GM12878 (cell line): ENCODE data around the gene OR51I2. TPM values are rescaled to one million over a fixed set of nuclear protein-coding genes. Genes with fewer than 3 reads are reported as not detected.
A peak's percentile ranks its signal among the peaks of the same experiment; 100 is the strongest.

Source experiments
- ATAC-seq: fragments of 200-7000 bp; cut with Tn5 transposase; 3 replicates; pipeline ENCODE4 v1.9.1; 2020; ENCODE audit warnings: mild to moderate bottlenecking, moderate library complexity
- BruUV-seq: library from RNA; stranded (reverse); fragments of 400-500 nt; replicated peaks from 2 replicates; lab custom pipeline; 2021; lab: Mats Ljungman, UMichigan
- CTCF ChIA-PET: fragments of 300-600 bp; sonication (Branson Sonifier 250); formaldehyde crosslinking; extraction: SDS; loops from one replicate; lab custom pipeline; 2021; ENCODE audit warnings: inconsistent platforms; lab: Yijun Ruan, JAX
- POLR2A ChIA-PET: fragments of 350-600 bp; formaldehyde crosslinking; extraction: SDS; loops from one replicate; lab custom pipeline; 2021; ENCODE audit warnings: inconsistent platforms; lab: Charles Lee
- RAD21 ChIA-PET: fragments of 300-600 bp; sonication (Branson Sonifier 250); formaldehyde crosslinking; loops from one replicate; lab custom pipeline; 2023; ENCODE audit warnings: antibody characterized with exemption; ENCODE audit not compliant: unreplicated experiment; lab: Charles Lee
- SMC1A ChIA-PET: fragments of 300-600 bp; sonication (Branson Sonifier 250); formaldehyde crosslinking; loops from one replicate; lab custom pipeline; 2023; ENCODE audit not compliant: unreplicated experiment, uncharacterized antibody; lab: Charles Lee
- DNase-seq: peaks from one replicate; pipeline ENCODE4 v3.0.0-alpha.2; 2011; ENCODE audit warnings: low read depth, low spot score
- FAIRE-seq: peaks from 3 replicates; lab custom pipeline; 2011; peaks lifted over from hg19 to GRCh38; lab: Jason Lieb, UNC
- H2AFZ ChIP-seq: 2 replicates; pipeline ENCODE4 v1.6.0; 2011; ENCODE audit warnings: low read depth, low read length, control low read depth; ENCODE audit not compliant: control insufficient read depth
- H3K27ac ChIP-seq: 2 replicates; pipeline ENCODE4 v1.5.1; 2011; ENCODE audit warnings: control low read depth; ENCODE audit not compliant: control insufficient read depth, insufficient read depth
- H3K27me3 ChIP-seq, 2 experiments: replicated peaks in 1 of 2; 2 replicates each; pipeline versions ENCODE4 v1.6.0 to v1.6.1; 2011; ENCODE audit warnings: low read length in 1 of 2; ENCODE audit not compliant: control insufficient read depth in 2 of 2, insufficient read depth in 2 of 2
- H3K36me3 ChIP-seq, 2 experiments: 2 replicates each; pipeline ENCODE4 v1.5.1; 2011; ENCODE audit warnings: low read length in 1 of 2; ENCODE audit not compliant: control insufficient read depth in 2 of 2, insufficient read depth in 2 of 2
- H3K4me1 ChIP-seq: 2 replicates; pipeline ENCODE4 v1.6.1; 2011; ENCODE audit warnings: mild to moderate bottlenecking, low read length, moderate library complexity, mixed read lengths; ENCODE audit not compliant: control insufficient read depth, insufficient read depth
- H3K4me2 ChIP-seq: 2 replicates; pipeline ENCODE4 v1.6.0; 2011; ENCODE audit warnings: control low read depth; ENCODE audit not compliant: control insufficient read depth, insufficient read depth
- H3K4me3 ChIP-seq: fragments of 200-600 bp; sonication (generic); 2 replicates; pipeline ENCODE4 v1.5.1; 2016
- H3K79me2 ChIP-seq: 2 replicates; pipeline ENCODE4 v1.6.0; 2011; ENCODE audit warnings: low read length; ENCODE audit not compliant: control insufficient read depth, insufficient read depth
- H3K9ac ChIP-seq: 2 replicates; pipeline ENCODE4 v1.8.0; 2011; ENCODE audit warnings: low read length, control low read depth, mixed read lengths; ENCODE audit not compliant: control insufficient read depth, insufficient read depth
- H3K9me3 ChIP-seq: replicated peaks from 3 replicates; pipeline ENCODE4 v1.5.1; 2011; ENCODE audit warnings: mild to moderate bottlenecking, low read length; ENCODE audit not compliant: control insufficient read depth, insufficient read depth
- H4K20me1 ChIP-seq: 2 replicates; pipeline ENCODE4 v1.6.0; 2011; ENCODE audit not compliant: control insufficient read depth, insufficient read depth
- MTA2 ChIP-seq: fragments of 450-650 bp; IDR thresholded peaks from 2 replicates; pipeline ENCODE4 v1.6.1; 2016; ENCODE audit warnings: low read depth, mild to moderate bottlenecking, moderate library complexity
- MXI1 ChIP-seq: fragments of 150-350 bp; IDR thresholded peaks from 2 replicates; pipeline ENCODE4 v1.6.1; 2011; ENCODE audit warnings: low read depth, mild to moderate bottlenecking, inconsistent platforms, low read length, improper control_type of control experiment
- RCOR1 ChIP-seq: conservative IDR thresholded peaks from 2 replicates; pipeline ENCODE4 v1.6.1; 2012; ENCODE audit warnings: low read depth, low read length, improper control_type of control experiment
- SKIL ChIP-seq: fragments of 450-650 bp; IDR thresholded peaks from 2 replicates; pipeline ENCODE4 v1.6.1; 2017; ENCODE audit warnings: mild to moderate bottlenecking, low read depth, inconsistent platforms; ENCODE audit not compliant: poor library complexity, severe bottlenecking
- SP1 ChIP-seq: IDR thresholded peaks from one replicate; pipeline ENCODE4 v1.6.1; 2011; ENCODE audit warnings: low read depth, low read length
- SPI1 ChIP-seq: IDR thresholded peaks from 2 replicates; pipeline ENCODE4 v1.6.1; 2011; ENCODE audit warnings: low read depth, mild to moderate bottlenecking, low read length, moderate library complexity, borderline replicate concordance; ENCODE audit not compliant: insufficient read depth
- ZZZ3 ChIP-seq: IDR thresholded peaks from 2 replicates; pipeline ENCODE4 v1.6.1; 2011; ENCODE audit warnings: low read depth; ENCODE audit not compliant: control insufficient read depth, insufficient read length
- WGBS: methylation state at CpG from one replicate; pipeline ENCODE4 v1.1.6; 2016; ENCODE audit warnings: low lambda C conversion rate; ENCODE audit not compliant: insufficient replicate concordance, insufficient coverage; ENCODE audit errors: missing lambda C conversion rate; 5-methylcytosine and 5-hydroxymethylcytosine counted together
- in situ Hi-C: fragments of 300-500 bp; cut with MboI; formaldehyde crosslinking; loops from 9 replicates; pipeline ENCODE4 v1.14.3; 2018; ENCODE audit warnings: mixed read lengths
- intact Hi-C: fragments of 100-400 bp; cut with micrococcal nuclease; formaldehyde crosslinking; loops from one replicate; pipeline ENCODE4 v1.14.2; 2022; ENCODE audit not compliant: unreplicated experiment
- polyA plus RNA-seq, 11 experiments: library from polyadenylated mRNA; depleted of rRNA in 4 of 11; unstranded in 6 of 11; stranded (reverse) in 5 of 11; fragments of >200 nt; fragmentation: Nextera tagmentation in 4 of 11; fragmentation: Illumina TruSeq in 1 of 11; extraction: Ambion mirVana in 4 of 11; extraction: Trizol in 1 of 11; gene quantifications; 1 replicate in 1 of 11; 2 replicates in 10 of 11; pipeline versions ENCODE4 v1.2.1 to v1.2.3, GENCODE V29; 2011 to 2016; ENCODE audit warnings: inconsistent platforms in 2 of 11, missing spikeins in 2 of 11, low read depth in 1 of 11
- total RNA-seq, 4 experiments: library from RNA; depleted of rRNA in 3 of 4; stranded (reverse); fragments of >200 nt in 3 of 4; fragmentation: Illumina TruSeq in 1 of 4; extraction: Trizol in 1 of 4; gene quantifications; 2 replicates each; pipeline versions ENCODE4 v1.2.1 to v1.2.3, GENCODE V29; 2013 to 2021
- TF ChIP-seq, protein P1 (sequence below): fragments of 450-650 bp; IDR thresholded peaks from 2 replicates; pipeline ENCODE4 v1.6.1; 2017; ENCODE audit warnings: mild to moderate bottlenecking, moderate library complexity

The OR51I2 gene
- total and polyA plus RNA-seq, 10 of the 15 experiments (the other 5 are each of a cell fraction or from before 2014, with no cell fraction given) = not detected

- RAD21 ChIA-PET = interaction anchor here (0.9 to 1.3 kb wide), 2 partner anchors 15 to 19 kb away, joined by 3 to 4 read pairs; no protein-coding TSS in a partner anchor
- no peak for FAIRE-seq
- intact Hi-C loops = no loop called here
- POLR2A ChIA-PET = interaction anchor here (0.5 kb wide), 1 partner anchor 61 kb away, joined by 3 read pairs; no protein-coding TSS in a partner anchor
- WGBS = 65% methylated on average over 3 of the region's 3 CpGs
- Histone ChIP-seq H4K20me1 (no peaks in the 10 kb centered on the region), H3K4me2 (no peak overlapping the region), H3K4me3 (no peak overlapping the region), H3K79me2 (no peaks in the 10 kb centered on the region), H3K4me1 (no peaks in the 10 kb centered on the region), H2AFZ (no peak overlapping the region), H3K27ac (no peak overlapping the region), H3K9ac (no peak overlapping the region), H3K36me3 (no peaks in the 10 kb centered on the region), H3K9me3 (no peaks in the 10 kb centered on the region), H3K27me3 (no peaks in the 10 kb centered on the region; a peak in 1 of 4 replicates)
- no TSS peak for BruUV-seq
- SMC1A ChIA-PET = interaction anchor here (0.8 to 1.2 kb wide), 3 partner anchors 14 to 20 kb away, joined by 3 to 4 read pairs (median 4); no protein-coding TSS in a partner anchor
- ATAC-seq = peak; percentile 57
- CTCF ChIA-PET = interaction anchor here (0.7 to 1.4 kb wide), 2 partner anchors 10 to 233 kb away, joined by 3 to 4 read pairs; no protein-coding TSS in a partner anchor
- DNase-seq = no peak
- TF ChIP-seq SPI1 (peak; percentile 28; the same call in 1 of the 2 replicates), SP1 (no peak), MTA2 (peak; percentile 56; the same call in 1 of the 2 replicates)
- in situ Hi-C loops = no loop called here
Measured at GRCh38 chr11:5486003-5486402, 36.9 kb downstream of the OR51I2 start.

GRCh38 chr11:5486421-5486820 is 37.3 kb downstream of the OR51I2 start:
- Histone ChIP-seq H3K9ac (no peak overlapping the region), H3K4me2 (no peak overlapping the region), H4K20me1 (no peaks in the 10 kb centered on the region), H3K36me3 (no peaks in the 10 kb centered on the region), H3K9me3 (no peaks in the 10 kb centered on the region), H3K4me3 (no peak overlapping the region), H2AFZ (no peak overlapping the region), H3K79me2 (no peaks in the 10 kb centered on the region), H3K27me3 (no peaks in the 10 kb centered on the region; a peak in 1 of 4 replicates), H3K27ac (no peak overlapping the region), H3K4me1 (no peaks in the 10 kb centered on the region)
- no TSS peak for BruUV-seq
- POLR2A ChIA-PET = interaction anchor here (0.5 kb wide), 1 partner anchor 61 kb away, joined by 3 read pairs; no protein-coding TSS in a partner anchor
- DNase-seq = no peak
- RAD21 ChIA-PET = interaction anchor here (0.9 to 1.3 kb wide), 2 partner anchors 14 to 18 kb away, joined by 3 to 4 read pairs; no protein-coding TSS in a partner anchor
- intact Hi-C loops (no loop called here), in situ Hi-C loops (no loop called here)
- CTCF ChIA-PET = interaction anchor here (1.4 kb wide), 1 partner anchor 10 kb away, joined by 4 read pairs; no protein-coding TSS in a partner anchor
- SMC1A ChIA-PET = interaction anchor here (0.8 to 1.2 kb wide), 3 partner anchors 14 to 20 kb away, joined by 3 to 4 read pairs (median 4); no protein-coding TSS in a partner anchor
- peak; percentile 59 for ATAC-seq
- no peak for FAIRE-seq
- 13% methylated on average over 3 of the region's 3 CpGs for WGBS
- TF ChIP-seq SKIL (no peak), MXI1 (no peak), RCOR1 (no peak), ZZZ3 (no peak)
- TF ChIP-seq, protein P1, sequence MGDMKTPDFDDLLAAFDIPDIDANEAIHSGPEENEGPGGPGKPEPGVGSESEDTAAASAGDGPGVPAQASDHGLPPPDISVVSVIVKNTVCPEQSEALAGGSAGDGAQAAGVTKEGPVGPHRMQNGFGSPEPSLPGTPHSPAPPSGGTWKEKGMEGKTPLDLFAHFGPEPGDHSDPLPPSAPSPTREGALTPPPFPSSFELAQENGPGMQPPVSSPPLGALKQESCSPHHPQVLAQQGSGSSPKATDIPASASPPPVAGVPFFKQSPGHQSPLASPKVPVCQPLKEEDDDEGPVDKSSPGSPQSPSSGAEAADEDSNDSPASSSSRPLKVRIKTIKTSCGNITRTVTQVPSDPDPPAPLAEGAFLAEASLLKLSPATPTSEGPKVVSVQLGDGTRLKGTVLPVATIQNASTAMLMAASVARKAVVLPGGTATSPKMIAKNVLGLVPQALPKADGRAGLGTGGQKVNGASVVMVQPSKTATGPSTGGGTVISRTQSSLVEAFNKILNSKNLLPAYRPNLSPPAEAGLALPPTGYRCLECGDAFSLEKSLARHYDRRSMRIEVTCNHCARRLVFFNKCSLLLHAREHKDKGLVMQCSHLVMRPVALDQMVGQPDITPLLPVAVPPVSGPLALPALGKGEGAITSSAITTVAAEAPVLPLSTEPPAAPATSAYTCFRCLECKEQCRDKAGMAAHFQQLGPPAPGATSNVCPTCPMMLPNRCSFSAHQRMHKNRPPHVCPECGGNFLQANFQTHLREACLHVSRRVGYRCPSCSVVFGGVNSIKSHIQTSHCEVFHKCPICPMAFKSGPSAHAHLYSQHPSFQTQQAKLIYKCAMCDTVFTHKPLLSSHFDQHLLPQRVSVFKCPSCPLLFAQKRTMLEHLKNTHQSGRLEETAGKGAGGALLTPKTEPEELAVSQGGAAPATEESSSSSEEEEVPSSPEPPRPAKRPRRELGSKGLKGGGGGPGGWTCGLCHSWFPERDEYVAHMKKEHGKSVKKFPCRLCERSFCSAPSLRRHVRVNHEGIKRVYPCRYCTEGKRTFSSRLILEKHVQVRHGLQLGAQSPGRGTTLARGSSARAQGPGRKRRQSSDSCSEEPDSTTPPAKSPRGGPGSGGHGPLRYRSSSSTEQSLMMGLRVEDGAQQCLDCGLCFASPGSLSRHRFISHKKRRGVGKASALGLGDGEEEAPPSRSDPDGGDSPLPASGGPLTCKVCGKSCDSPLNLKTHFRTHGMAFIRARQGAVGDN = no peak
